GM12878 (cell line): Measurements from ENCODE around the gene ANKRD65. TPM values are rescaled to one million over a fixed set of nuclear protein-coding genes. Genes with fewer than 3 reads are reported as not detected.

ENCODE experiments used
- ATF7 ChIP-seq: fragments of 450-650 bp; IDR thresholded peaks from 2 replicates; pipeline ENCODE4 v1.6.1; 2016; ENCODE audit warnings: low read depth, mild to moderate bottlenecking
- BHLHE40 ChIP-seq, 2 experiments: fragments of 450-650 bp in 1 of 2; IDR thresholded peaks; 2 replicates each; pipeline ENCODE4 v1.6.1; 2011 to 2017; ENCODE audit warnings: low read depth in 2 of 2, borderline replicate concordance in 1 of 2, improper control_type of control experiment in 1 of 2, low read length in 1 of 2, mild to moderate bottlenecking in 1 of 2
- CHD2 ChIP-seq: IDR thresholded peaks from 2 replicates; pipeline ENCODE4 v1.6.1; 2011; ENCODE audit warnings: low read depth, low read length, improper control_type of control experiment, borderline replicate concordance
- KAT2A ChIP-seq: conservative IDR thresholded peaks from 2 replicates; pipeline ENCODE4 v1.6.1; 2011; ENCODE audit warnings: low read depth, low read length; ENCODE audit not compliant: control insufficient read depth
- MXI1 ChIP-seq: fragments of 150-350 bp; IDR thresholded peaks from 2 replicates; pipeline ENCODE4 v1.6.1; 2011; ENCODE audit warnings: low read depth, mild to moderate bottlenecking, inconsistent platforms, low read length, improper control_type of control experiment
- PAX8 ChIP-seq: fragments of 450-650 bp; IDR thresholded peaks from 2 replicates; pipeline ENCODE4 v1.6.1; 2017; ENCODE audit warnings: mild to moderate bottlenecking, moderate library complexity
- polyA plus RNA-seq, 11 experiments: library from polyadenylated mRNA; depleted of rRNA in 4 of 11; unstranded in 6 of 11; stranded (reverse) in 5 of 11; fragments of >200 nt; fragmentation: Nextera tagmentation in 4 of 11; fragmentation: Illumina TruSeq in 1 of 11; extraction: Ambion mirVana in 4 of 11; extraction: Trizol in 1 of 11; gene quantifications; 1 replicate in 1 of 11; 2 replicates in 10 of 11; pipeline versions ENCODE4 v1.2.1 to v1.2.3, GENCODE V29; 2011 to 2016; ENCODE audit warnings: inconsistent platforms in 2 of 11, missing spikeins in 2 of 11, low read depth in 1 of 11
- total RNA-seq, 4 experiments: library from RNA; depleted of rRNA in 3 of 4; stranded (reverse); fragments of >200 nt in 3 of 4; fragmentation: Illumina TruSeq in 1 of 4; extraction: Trizol in 1 of 4; gene quantifications; 2 replicates each; pipeline versions ENCODE4 v1.2.1 to v1.2.3, GENCODE V29; 2013 to 2021
- TF ChIP-seq, protein P1 (sequence below), 3 experiments: IDR thresholded peaks in 2 of 3; conservative IDR thresholded peaks in 1 of 3; 2 replicates each; pipeline ENCODE4 v1.5.1; 2011; ENCODE audit warnings: low read depth in 3 of 3, low read length in 3 of 3, mild to moderate bottlenecking in 3 of 3, control low read depth in 2 of 3, moderate library complexity in 2 of 3, inconsistent platforms in 1 of 3, mixed read lengths in 1 of 3; ENCODE audit not compliant: control insufficient read depth in 2 of 3, insufficient read depth in 1 of 3; ENCODE audit errors: extremely low read depth in 1 of 3
- TF ChIP-seq, protein P2 (sequence below): fragments of 450-650 bp; IDR thresholded peaks from 2 replicates; pipeline ENCODE4 v1.6.1; 2018; ENCODE audit warnings: borderline replicate concordance, mild to moderate bottlenecking; ENCODE audit not compliant: partially characterized antibody

The ANKRD65 gene
- total and polyA plus RNA-seq, 10 of the 15 experiments (the other 5 are each of a cell fraction or from before 2014, with no cell fraction given) = 0.05 to 2.8 (median 0.37) TPM

DNA sequence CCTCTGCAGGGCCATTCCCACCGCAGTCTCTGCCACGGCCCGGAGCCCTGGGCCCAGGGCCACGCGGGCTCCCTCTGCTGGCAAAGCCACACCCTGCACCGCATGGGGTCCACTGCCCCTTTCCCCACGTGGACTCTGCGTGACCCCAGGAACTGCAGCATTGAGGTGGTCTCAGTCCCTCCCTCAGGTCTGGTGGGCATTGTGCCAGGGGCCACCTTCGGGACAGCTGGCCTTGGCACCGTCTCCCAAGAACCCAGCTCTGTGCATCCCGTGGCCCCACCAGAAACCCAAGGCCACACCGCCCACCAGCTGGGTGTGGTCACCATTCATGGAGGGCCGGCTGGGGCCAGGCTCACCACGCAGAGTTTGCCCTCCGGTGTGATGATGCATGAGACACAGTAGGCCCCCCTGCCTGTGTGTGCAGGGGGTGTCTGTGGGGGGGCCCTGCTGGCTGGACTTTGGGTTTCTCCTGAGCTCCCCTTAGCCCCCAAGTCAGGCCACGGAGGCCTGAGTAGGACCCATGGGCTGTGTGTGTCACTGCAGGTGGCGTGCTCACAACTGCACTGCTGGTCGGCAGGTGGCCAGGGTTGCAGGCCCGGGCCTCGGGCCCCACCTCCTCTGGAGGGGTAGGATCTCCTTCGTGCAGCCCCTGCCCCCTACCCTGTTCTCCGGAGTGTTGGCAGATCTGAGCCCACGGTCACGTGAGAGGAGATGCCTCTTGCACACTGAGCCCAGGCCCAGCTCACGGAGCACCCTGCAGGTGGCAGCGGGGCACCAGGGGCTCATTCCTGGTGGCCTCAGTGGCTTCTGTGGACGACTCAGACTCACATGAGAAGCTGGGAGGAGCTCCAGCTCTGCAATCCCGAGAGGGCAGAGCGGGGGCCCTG lies 20.2 kb upstream of the ANKRD65 start (continued):
- TF ChIP-seq, protein P1, sequence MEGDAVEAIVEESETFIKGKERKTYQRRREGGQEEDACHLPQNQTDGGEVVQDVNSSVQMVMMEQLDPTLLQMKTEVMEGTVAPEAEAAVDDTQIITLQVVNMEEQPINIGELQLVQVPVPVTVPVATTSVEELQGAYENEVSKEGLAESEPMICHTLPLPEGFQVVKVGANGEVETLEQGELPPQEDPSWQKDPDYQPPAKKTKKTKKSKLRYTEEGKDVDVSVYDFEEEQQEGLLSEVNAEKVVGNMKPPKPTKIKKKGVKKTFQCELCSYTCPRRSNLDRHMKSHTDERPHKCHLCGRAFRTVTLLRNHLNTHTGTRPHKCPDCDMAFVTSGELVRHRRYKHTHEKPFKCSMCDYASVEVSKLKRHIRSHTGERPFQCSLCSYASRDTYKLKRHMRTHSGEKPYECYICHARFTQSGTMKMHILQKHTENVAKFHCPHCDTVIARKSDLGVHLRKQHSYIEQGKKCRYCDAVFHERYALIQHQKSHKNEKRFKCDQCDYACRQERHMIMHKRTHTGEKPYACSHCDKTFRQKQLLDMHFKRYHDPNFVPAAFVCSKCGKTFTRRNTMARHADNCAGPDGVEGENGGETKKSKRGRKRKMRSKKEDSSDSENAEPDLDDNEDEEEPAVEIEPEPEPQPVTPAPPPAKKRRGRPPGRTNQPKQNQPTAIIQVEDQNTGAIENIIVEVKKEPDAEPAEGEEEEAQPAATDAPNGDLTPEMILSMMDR (IDR thresholded peaks at IDR 0.05 in 2 of 3, conservative IDR thresholded peaks at IDR 0.05 in 1 of 3; ENCODE audit: control insufficient read depth in 2 of 3, extremely low read depth in 1 of 3, insufficient read depth in 1 of 3, low read depth in 3 of 3, low read length in 3 of 3) = peak; percentile 88 to 98 (median 89)
- TF ChIP-seq ATF7 (no peak), MXI1 (0 out of 2 replicates have a peak, but pooled peaks have one; percentile 33), BHLHE40 (IDR thresholded peaks at IDR 0.05; ENCODE audit: borderline replicate concordance in 1 of 2, low read depth in 2 of 2, low read length in 1 of 2) (peak in 1 of 2 experiments; percentile 81; a peak in 2 of 4 replicates), CHD2 (0 out of 2 replicates have a peak, but pooled peaks have one; percentile 21), KAT2A (no peak), PAX8 (no peak)
- TF ChIP-seq, protein P2, sequence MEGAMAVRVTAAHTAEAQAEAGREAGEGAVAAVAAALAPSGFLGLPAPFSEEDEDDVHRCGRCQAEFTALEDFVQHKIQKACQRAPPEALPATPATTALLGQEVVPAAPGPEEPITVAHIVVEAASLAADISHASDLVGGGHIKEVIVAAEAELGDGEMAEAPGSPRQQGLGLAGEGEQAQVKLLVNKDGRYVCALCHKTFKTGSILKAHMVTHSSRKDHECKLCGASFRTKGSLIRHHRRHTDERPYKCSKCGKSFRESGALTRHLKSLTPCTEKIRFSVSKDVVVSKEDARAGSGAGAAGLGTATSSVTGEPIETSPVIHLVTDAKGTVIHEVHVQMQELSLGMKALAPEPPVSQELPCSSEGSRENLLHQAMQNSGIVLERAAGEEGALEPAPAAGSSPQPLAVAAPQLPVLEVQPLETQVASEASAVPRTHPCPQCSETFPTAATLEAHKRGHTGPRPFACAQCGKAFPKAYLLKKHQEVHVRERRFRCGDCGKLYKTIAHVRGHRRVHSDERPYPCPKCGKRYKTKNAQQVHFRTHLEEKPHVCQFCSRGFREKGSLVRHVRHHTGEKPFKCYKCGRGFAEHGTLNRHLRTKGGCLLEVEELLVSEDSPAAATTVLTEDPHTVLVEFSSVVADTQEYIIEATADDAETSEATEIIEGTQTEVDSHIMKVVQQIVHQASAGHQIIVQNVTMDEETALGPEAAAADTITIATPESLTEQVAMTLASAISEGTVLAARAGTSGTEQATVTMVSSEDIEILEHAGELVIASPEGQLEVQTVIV = no peak
- TF ChIP-seq, all 136 proteins: peak for 16
